GM11168 (cell line): ENCODE data around the gene RNPEPL1.
"Not testable (repeated sequence)": the region's sequence is repeated elsewhere in the genome, so short reads cannot be mapped to it uniquely, and the experiment has no call there.

ENCODE experiments used
- in situ Hi-C: fragments of 300-500 bp; cut with MboI; formaldehyde crosslinking; loops from one replicate; pipeline ENCODE4 v1.12.0; 2022; ENCODE audit warnings: low sequenced_read_pairs; ENCODE audit not compliant: unreplicated experiment

The RNPEPL1 gene

GRCh38 chr2:240601831-240602160 lies 33.5 kb downstream of the RNPEPL1 start:
- in situ Hi-C loops: no loop called here

GRCh38 chr2:240602266-240603050 lies 34.2 kb downstream of the RNPEPL1 start:
- in situ Hi-C loops: no loop called here

- in situ Hi-C loops: no loop called here
Measured at GRCh38 chr2:240603081-240603835, 35.0 kb downstream of the RNPEPL1 start.

- in situ Hi-C loops: no loop called here
Measured at GRCh38 chr2:240603846-240604245, 35.6 kb downstream of the RNPEPL1 start.

- in situ Hi-C loops: no loop called here
Measured at GRCh38 chr2:240604291-240604938, 36.1 kb downstream of the RNPEPL1 start.

- in situ Hi-C loops: no loop called here
Measured at GRCh38 chr2:240604939-240605716, 36.8 kb downstream of the RNPEPL1 start.

- in situ Hi-C loops: no loop called here
Measured at GRCh38 chr2:240605867-240606743, 37.8 kb downstream of the RNPEPL1 start.

GRCh38 chr2:240611601-240612210 lies 43.4 kb downstream of the RNPEPL1 start:
- in situ Hi-C loops: no loop called here

GRCh38 chr2:240613781-240614180 lies 45.5 kb downstream of the RNPEPL1 start:
- in situ Hi-C loops: no loop called here

- in situ Hi-C loops: no loop called here
Measured at GRCh38 chr2:240614391-240614790, 46.1 kb downstream of the RNPEPL1 start.

GRCh38 chr2:240615396-240615795 lies 47.1 kb downstream of the RNPEPL1 start:
- in situ Hi-C loops: no loop called here

GRCh38 chr2:240615820-240616547 lies 47.7 kb downstream of the RNPEPL1 start:
- in situ Hi-C loops: no loop called here

GRCh38 chr2:240616860-240617666 lies 48.8 kb downstream of the RNPEPL1 start:
- in situ Hi-C loops: not testable (repeated sequence)

- in situ Hi-C loops: no loop called here
Measured at GRCh38 chr2:240618776-240619175, 50.5 kb downstream of the RNPEPL1 start.

- in situ Hi-C loops: no loop called here
Measured at GRCh38 chr2:240619506-240620148, 51.3 kb downstream of the RNPEPL1 start.

- in situ Hi-C loops: no loop called here
Measured at GRCh38 chr2:240620149-240620731, 52.0 kb downstream of the RNPEPL1 start.

GRCh38 chr2:240620859-240621258 lies 52.6 kb downstream of the RNPEPL1 start:
- in situ Hi-C loops: no loop called here
